GM21423 (cell line): ENCODE results near the gene PPARA.

Source experiments
- ATAC-seq: cut with Tn5 transposase; IDR thresholded peaks from one replicate; pipeline ENCODE4 v1.9.1; 2021; ENCODE audit warnings: mild to moderate bottlenecking, moderate library complexity; ENCODE audit not compliant: unreplicated experiment

Gene PPARA

DNA sequence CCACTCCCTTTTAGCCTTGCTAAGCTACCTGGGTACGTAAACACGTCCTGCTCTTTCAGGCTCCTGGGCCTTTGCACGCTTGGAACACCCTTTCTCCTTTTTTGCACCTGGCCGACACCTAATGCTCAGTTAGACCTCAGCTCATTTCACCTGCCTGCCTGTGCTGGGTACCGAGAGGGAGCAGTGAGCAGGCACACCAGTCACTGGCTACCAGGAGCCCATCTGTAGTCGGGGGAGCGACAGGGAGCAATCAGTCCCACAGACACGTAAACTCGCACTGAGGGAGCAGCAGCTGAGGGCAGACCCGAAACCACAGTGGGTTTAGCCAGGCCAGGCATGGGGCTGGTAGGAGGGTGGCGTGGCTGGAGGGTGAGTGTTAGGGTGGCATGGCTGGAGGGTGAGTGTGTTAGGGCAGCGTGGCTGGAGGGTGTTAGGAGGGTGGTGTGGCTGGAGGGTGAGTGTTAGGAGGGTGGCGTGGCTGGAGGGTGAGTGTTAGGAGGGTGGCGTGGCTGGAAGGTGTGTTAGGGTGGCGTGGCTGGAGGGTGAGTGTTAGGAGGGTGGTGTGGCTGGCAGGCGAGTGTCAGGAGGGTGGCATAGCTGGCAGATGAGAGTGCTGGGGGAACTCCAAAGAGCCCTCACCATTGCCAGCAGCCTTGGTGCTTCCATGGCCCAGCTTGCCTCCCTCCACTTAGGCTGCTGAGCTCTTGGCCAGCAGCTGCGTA lies 140.0 kb downstream of the PPARA start:
- ATAC-seq, result no peak

DNA sequence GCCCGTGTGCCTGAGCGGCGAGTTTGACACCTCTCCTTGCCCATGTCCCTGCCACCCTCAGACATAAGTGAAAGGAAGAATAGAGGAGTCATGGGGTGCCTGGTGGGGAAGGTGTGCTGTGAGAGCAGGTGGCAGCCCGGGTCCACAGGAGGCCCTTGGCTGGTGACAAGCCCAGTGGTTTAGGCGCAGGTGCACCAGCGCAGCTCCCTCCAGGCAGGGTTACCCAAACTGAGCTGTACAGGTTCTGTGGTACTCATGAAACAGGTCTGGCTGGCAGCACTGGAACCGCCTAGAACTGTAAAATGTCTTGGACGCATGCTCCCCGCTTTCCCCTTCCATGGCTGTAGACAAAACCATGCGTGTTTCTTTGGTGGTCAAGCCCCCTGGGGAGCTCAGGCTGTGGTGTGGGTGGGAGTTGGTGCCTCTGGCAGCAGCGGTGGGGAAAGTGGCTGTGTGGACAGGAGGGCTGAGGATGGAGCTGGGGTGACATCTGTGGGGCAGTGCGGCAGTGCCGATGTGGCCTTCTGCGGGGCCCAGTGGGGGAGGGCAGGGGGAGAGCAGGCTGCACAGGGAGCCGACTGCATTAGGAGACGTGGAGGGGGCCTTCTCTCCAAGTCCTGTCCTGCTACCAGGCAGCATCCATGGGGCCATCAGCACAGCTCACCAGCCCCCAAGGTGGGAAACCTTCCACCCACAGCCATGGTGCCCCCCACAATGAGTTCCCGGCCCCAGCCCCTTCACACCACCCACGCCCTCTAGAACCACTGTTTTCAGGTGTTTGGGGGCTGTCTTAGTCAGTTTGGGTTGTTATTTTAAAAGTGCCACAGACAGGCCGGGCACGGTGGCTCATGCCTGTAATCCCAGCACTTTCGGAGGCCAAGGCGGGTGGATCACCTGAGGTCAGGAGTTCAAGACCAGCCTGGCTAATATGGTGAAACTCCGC lies 140.8 kb downstream of the PPARA start:
- no peak for ATAC-seq

DNA sequence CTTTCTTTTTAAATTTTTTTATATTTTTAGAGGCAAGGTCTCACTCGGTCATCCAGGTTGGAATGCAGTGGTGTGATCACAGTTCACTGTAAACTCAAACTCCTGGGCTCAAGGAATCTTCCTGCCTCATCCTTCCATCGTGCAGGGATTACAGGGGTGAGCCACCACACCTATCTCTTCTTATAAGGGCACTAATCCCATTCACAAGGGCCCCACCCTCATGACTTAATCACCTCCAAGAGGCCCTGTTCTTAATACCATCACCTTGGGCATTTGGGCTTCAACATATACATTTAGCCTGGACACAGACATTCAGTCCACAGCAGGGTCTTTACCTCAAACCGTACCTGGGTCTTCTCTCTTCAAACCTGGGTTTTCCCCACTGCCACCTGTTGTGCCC lies 141.8 kb downstream of the PPARA start:
- no peak for ATAC-seq

DNA sequence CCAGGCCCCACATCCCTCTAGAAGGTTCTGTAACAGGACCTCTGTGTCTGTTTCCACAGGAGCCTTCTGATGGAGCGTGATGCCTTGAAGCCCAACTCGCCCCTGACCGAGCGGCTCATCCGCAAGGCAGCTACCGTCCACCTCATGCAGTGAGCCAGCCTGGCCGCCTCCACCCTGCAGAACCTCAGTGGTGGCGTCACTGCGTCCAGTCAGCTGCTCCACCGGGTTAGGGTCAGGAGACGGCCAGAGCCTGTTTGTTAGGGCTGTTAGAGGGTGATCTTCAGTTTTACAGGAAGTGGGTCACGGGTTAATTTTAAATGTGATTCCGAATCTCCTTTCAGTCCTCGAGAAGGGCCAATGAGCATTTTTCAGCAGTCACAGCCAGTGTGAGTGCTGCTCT lies 142.4 kb downstream of the PPARA start:
- ATAC-seq, result no peak
